Suprapubic skin (tissue), 4 donors: ENCODE data around the gene PFKFB3. TPM values are rescaled to one million over a fixed set of nuclear protein-coding genes. Genes with fewer than 3 reads are reported as not detected.

Source experiments
- DNase-seq, 2 donors: peaks; one replicate each; pipeline ENCODE4 v3.0.0-alpha.2; 2019; ENCODE audit warnings: low spot score in 2 of 2
- H3K27ac ChIP-seq: fragments of 200-600 bp; sonication (generic); one replicate; pipeline ENCODE4 v1.5.1; 2019
- H3K27me3 ChIP-seq: fragments of 200-600 bp; sonication (generic); one replicate; pipeline ENCODE4 v1.5.1; 2019
- H3K36me3 ChIP-seq: fragments of 200-600 bp; sonication (generic); one replicate; pipeline ENCODE4 v1.5.1; 2019
- H3K4me1 ChIP-seq: fragments of 200-600 bp; sonication (generic); one replicate; pipeline ENCODE4 v1.5.1; 2019
- H3K4me3 ChIP-seq: fragments of 200-600 bp; sonication (generic); one replicate; pipeline ENCODE4 v1.5.1; 2019; ENCODE audit warnings: mild to moderate bottlenecking
- H3K9me3 ChIP-seq: fragments of 200-600 bp; sonication (generic); one replicate; pipeline ENCODE4 v1.5.1; 2019
- CTCF ChIP-seq, 2 donors: fragments of 200-600 bp in 1 of 2; fragments of 450-650 bp in 1 of 2; sonication (generic) in 1 of 2; IDR thresholded peaks; one replicate each; pipeline ENCODE4 v1.5.1; 2016 to 2019; ENCODE audit warnings: antibody characterized with exemption in 2 of 2, mild to moderate bottlenecking in 1 of 2, moderate library complexity in 1 of 2
- EP300 ChIP-seq: sonication (generic); formaldehyde crosslinking; IDR thresholded peaks from one replicate; pipeline ENCODE4 v1.6.1; 2017; ENCODE audit warnings: antibody characterized with exemption
- POLR2A ChIP-seq, 2 donors: fragments of 450-650 bp; IDR thresholded peaks; one replicate each; pipeline ENCODE4 v1.6.1; 2017; ENCODE audit warnings: antibody characterized with exemption in 2 of 2, mild to moderate bottlenecking in 2 of 2, moderate library complexity in 2 of 2
- POLR2AphosphoS5 ChIP-seq, 3 donors: sonication (generic); formaldehyde crosslinking; IDR thresholded peaks; one replicate each; pipeline ENCODE4 v1.6.1; 2017; ENCODE audit warnings: antibody characterized with exemption in 3 of 3
- WGBS: methylation state at CpG from one replicate; pipeline ENCODE4 v1.1.5; 2018; 5-methylcytosine and 5-hydroxymethylcytosine counted together
- total RNA-seq, 4 donors: library from RNA; depleted of rRNA; stranded (reverse); fragments of >200 nt; gene quantifications; one replicate each; pipeline ENCODE4 v1.1.0, GENCODE V29; 2016

The PFKFB3 gene
- total RNA-seq, 4 donors from 2014 or later: 40.1 to 115 (median 52.2) TPM

DNA sequence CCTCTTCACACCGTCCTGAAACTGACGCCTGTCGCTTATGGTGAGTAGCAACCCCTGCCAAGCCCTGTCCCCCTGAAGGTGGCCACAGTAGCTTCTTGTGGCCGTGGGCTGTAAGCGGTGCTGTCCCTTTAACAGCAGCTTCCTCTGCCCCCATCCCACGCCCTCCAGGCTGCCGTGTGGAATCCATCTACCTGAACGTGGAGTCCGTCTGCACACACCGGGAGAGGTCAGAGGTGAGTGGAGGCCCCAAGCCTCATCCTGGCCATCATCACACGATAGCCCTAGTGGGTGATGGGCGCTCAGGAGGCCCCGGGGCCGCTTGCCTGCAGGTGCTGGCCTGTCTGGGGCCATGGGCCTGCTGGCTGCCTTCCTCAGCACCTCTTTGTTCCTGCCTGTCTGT lies 21.2 kb downstream of the PFKFB3 start:
- Histone ChIP-seq H3K27ac (no peak overlapping the region), H3K4me3 (no peak overlapping the region), H3K36me3 (peaks cover 100% of the 10 kb centered on the region), H3K4me1 (no peaks in the 10 kb centered on the region), H3K27me3 (no peaks in the 10 kb centered on the region), H3K9me3 (no peaks in the 10 kb centered on the region)
- TF ChIP-seq CTCF (IDR thresholded peaks at IDR 0.05) (no peak), POLR2AphosphoS5 (IDR thresholded peaks at IDR 0.05) (no peak), EP300 (no peak), POLR2A (IDR thresholded peaks at IDR 0.05) (no peak)
- WGBS: 92% methylated on average over 12 of the region's 14 CpGs
- DNase-seq: no peak

- 87% methylated on average over 13 of the region's 13 CpGs for WGBS
- Histone ChIP-seq H3K4me3 (no peak overlapping the region), H3K36me3 (peaks cover 100% of the 10 kb centered on the region), H3K9me3 (no peaks in the 10 kb centered on the region), H3K27ac (no peak overlapping the region), H3K4me1 (no peaks in the 10 kb centered on the region), H3K27me3 (no peaks in the 10 kb centered on the region)
- no peak for DNase-seq
- no peak for TF ChIP-seq POLR2A (IDR thresholded peaks at IDR 0.05)
- TF ChIP-seq CTCF (IDR thresholded peaks at IDR 0.05): no peak
- no peak for TF ChIP-seq EP300
- no peak for TF ChIP-seq POLR2AphosphoS5 (IDR thresholded peaks at IDR 0.05)
These were observed 22.0 kb downstream of the PFKFB3 start for GRCh38 chr10:6224781-6225180.

- no peak for TF ChIP-seq EP300
- no peak for TF ChIP-seq POLR2A (IDR thresholded peaks at IDR 0.05)
- no peak for TF ChIP-seq CTCF (IDR thresholded peaks at IDR 0.05)
- no peak for TF ChIP-seq POLR2AphosphoS5 (IDR thresholded peaks at IDR 0.05)
- H3K36me3 ChIP-seq: peaks cover 99% of the 10 kb centered on the region
- 87% methylated on average over 10 of the region's 15 CpGs for WGBS
These were observed 22.6 kb downstream of the PFKFB3 start for GRCh38 chr10:6225263-6225814.

DNA sequence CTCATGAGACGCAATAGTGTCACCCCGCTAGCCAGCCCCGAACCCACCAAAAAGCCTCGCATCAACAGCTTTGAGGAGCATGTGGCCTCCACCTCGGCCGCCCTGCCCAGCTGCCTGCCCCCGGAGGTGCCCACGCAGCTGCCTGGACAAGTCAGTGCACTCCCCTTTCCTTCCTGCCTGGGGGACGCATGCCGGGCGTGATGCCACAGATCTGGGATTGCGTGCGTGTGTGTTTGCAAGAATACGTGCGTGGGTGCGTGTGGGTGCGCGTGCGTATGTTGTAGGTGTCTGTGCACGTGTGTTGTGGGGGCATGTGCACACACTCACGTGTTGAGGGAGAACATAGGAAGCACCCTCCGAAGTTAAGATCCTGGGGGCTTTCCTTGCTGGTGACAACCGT lies 23.5 kb downstream of the PFKFB3 start:
- Histone ChIP-seq H3K9me3 (no peaks in the 10 kb centered on the region), H3K27me3 (no peaks in the 10 kb centered on the region), H3K4me1 (no peaks in the 10 kb centered on the region), H3K36me3 (peaks cover 98% of the 10 kb centered on the region), H3K27ac (no peak overlapping the region), H3K4me3 (no peak overlapping the region)
- TF ChIP-seq POLR2A (IDR thresholded peaks at IDR 0.05) (no peak), CTCF (IDR thresholded peaks at IDR 0.05) (no peak), EP300 (no peak), POLR2AphosphoS5 (IDR thresholded peaks at IDR 0.05) (no peak)
- 95% methylated on average over 23 of the region's 23 CpGs for WGBS
- DNase-seq: no peak

More at GRCh38 chr10:6225263-6225814, 22.6 kb downstream of the PFKFB3 start:
- no peaks in the 10 kb centered on the region for H3K9me3 ChIP-seq
- H3K27ac ChIP-seq: no peak overlapping the region
- no peaks in the 10 kb centered on the region for H3K27me3 ChIP-seq
- no peak overlapping the region for H3K4me3 ChIP-seq
- no peaks in the 10 kb centered on the region for H3K4me1 ChIP-seq
- DNase-seq: no peak

- no peaks in the 10 kb centered on the region for H3K9me3 ChIP-seq
- no peak for TF ChIP-seq POLR2AphosphoS5 (IDR thresholded peaks at IDR 0.05)
- no peak for TF ChIP-seq POLR2A (IDR thresholded peaks at IDR 0.05)
- TF ChIP-seq CTCF (IDR thresholded peaks at IDR 0.05): no peak
- no peak for TF ChIP-seq EP300
- no peaks in the 10 kb centered on the region for H3K27me3 ChIP-seq
- H3K4me3 ChIP-seq: no peak overlapping the region
- 97% methylated on average over 8 of the region's 9 CpGs for WGBS
- peaks cover 98% of the 10 kb centered on the region for H3K36me3 ChIP-seq
- no peak for DNase-seq
- H3K27ac ChIP-seq: no peak overlapping the region
- no peaks in the 10 kb centered on the region for H3K4me1 ChIP-seq
These were observed 24.6 kb downstream of the PFKFB3 start for GRCh38 chr10:6227346-6227745.
